ENCODE data around the gene GALNT10.

Gene GALNT10

GRCh38 chr5:154325566-154325965 is 135.0 kb downstream of the GALNT10 start:
- TF ChIP-seq CTCF (conservative IDR thresholded peaks at IDR 0.05), result no peak
- H3K27ac ChIP-seq, result no peak overlapping the region

GRCh38 chr5:154329062-154329461 is 138.5 kb downstream of the GALNT10 start:
- no peak overlapping the region for H3K27ac ChIP-seq
- no peak for TF ChIP-seq CTCF (conservative IDR thresholded peaks at IDR 0.05)

GRCh38 chr5:154329519-154330040 is 139.0 kb downstream of the GALNT10 start:
- no peak for TF ChIP-seq CTCF (conservative IDR thresholded peaks at IDR 0.05)
- H3K27ac ChIP-seq, result no peak overlapping the region

- no peak overlapping the region for H3K27ac ChIP-seq
- TF ChIP-seq CTCF (conservative IDR thresholded peaks at IDR 0.05), result no peak
Observed at GRCh38 chr5:154330097-154330667, 139.6 kb downstream of the GALNT10 start.

GRCh38 chr5:154331232-154331631 is 140.7 kb downstream of the GALNT10 start:
- no peak overlapping the region for H3K27ac ChIP-seq
- TF ChIP-seq CTCF (conservative IDR thresholded peaks at IDR 0.05), result no peak

GRCh38 chr5:154331924-154332323 is 141.4 kb downstream of the GALNT10 start:
- no peak for TF ChIP-seq CTCF (conservative IDR thresholded peaks at IDR 0.05)
- no peak overlapping the region for H3K27ac ChIP-seq

GRCh38 chr5:154332451-154332850 is 141.9 kb downstream of the GALNT10 start:
- no peak overlapping the region for H3K27ac ChIP-seq
- no peak for TF ChIP-seq CTCF (conservative IDR thresholded peaks at IDR 0.05)
